Transverse colon (tissue), 4 donors: Measurements from ENCODE around the gene MYD88. TPM values are rescaled to one million over a fixed set of nuclear protein-coding genes. Genes with fewer than 3 reads are reported as not detected.

Experiments used
- DNase-seq: peaks from one replicate; pipeline ENCODE4 v3.0.0-alpha.2; 2019
- H3K27ac ChIP-seq, 4 donors: fragments of 200-600 bp; sonication (generic); 2 replicates each; pipeline ENCODE4 v1.5.1; 2016 to 2018; ENCODE audit warnings: inconsistent platforms in 4 of 4
- H3K27me3 ChIP-seq: fragments of 200-600 bp; sonication (generic); 2 replicates; pipeline ENCODE4 v1.5.1; 2017; ENCODE audit warnings: inconsistent platforms
- H3K36me3 ChIP-seq, 4 donors: fragments of 200-600 bp; sonication (generic); 2 replicates each; pipeline ENCODE4 v1.5.1; 2017 to 2019; ENCODE audit warnings: inconsistent platforms in 4 of 4
- H3K4me1 ChIP-seq, 4 donors: fragments of 200-600 bp; sonication (generic); 2 replicates each; pipeline ENCODE4 v1.5.1; 2017 to 2020; ENCODE audit warnings: inconsistent platforms in 4 of 4
- H3K4me3 ChIP-seq, 4 donors: fragments of 200-600 bp; sonication (generic); 1 replicate in 1 of 4; 2 replicates in 3 of 4; pipeline versions ENCODE4 v1.5.1 to v1.6.1; 2017 to 2019; ENCODE audit warnings: inconsistent platforms in 4 of 4
- H3K9me3 ChIP-seq, 2 donors: fragments of 200-600 bp; sonication (generic); 2 replicates each; pipeline ENCODE4 v1.5.1; 2017 to 2019; ENCODE audit warnings: inconsistent platforms in 2 of 2
- CTCF ChIP-seq, 5 experiments: fragments of 200-600 bp in 3 of 5; fragments of 450-650 bp in 2 of 5; sonication (generic) in 3 of 5; IDR thresholded peaks; 1 replicate in 2 of 5; 2 replicates in 3 of 5; pipeline ENCODE4 v1.5.1; 2016 to 2017; ENCODE audit warnings: antibody characterized with exemption in 5 of 5, inconsistent platforms in 3 of 5, mild to moderate bottlenecking in 2 of 5, moderate library complexity in 1 of 5
- EP300 ChIP-seq: sonication (generic); formaldehyde crosslinking; IDR thresholded peaks from one replicate; pipeline ENCODE4 v1.6.1; 2017; ENCODE audit warnings: antibody characterized with exemption, low read depth
- POLR2A ChIP-seq: fragments of 450-650 bp; IDR thresholded peaks from one replicate; pipeline ENCODE4 v1.6.1; 2016; ENCODE audit warnings: antibody characterized with exemption, mild to moderate bottlenecking, moderate library complexity
- POLR2AphosphoS5 ChIP-seq, 3 donors: sonication (generic); formaldehyde crosslinking; IDR thresholded peaks; one replicate each; pipeline ENCODE4 v1.6.1; 2016; ENCODE audit warnings: antibody characterized with exemption in 3 of 3
- WGBS, 2 donors: methylation state at CpG; one replicate each; pipeline ENCODE4 v1.1.5; 2018; ENCODE audit warnings: low coverage in 1 of 2; 5-methylcytosine and 5-hydroxymethylcytosine counted together
- in situ Hi-C, 4 donors: fragments of 200-750 bp; cut with MboI; loops; one replicate each; pipeline versions ENCODE4 v1.15.0 to v1.15.1; 2017; ENCODE audit warnings: low sequenced_read_pairs in 3 of 4, low pct_ligation_motif_present in 1 of 4, low pct_unique_long_range_greater_than_20kb in 1 of 4
- intact Hi-C: fragments of 100-400 bp; cut with DNase I; formaldehyde crosslinking; loops from one replicate; pipeline ENCODE4 v1.15.1; 2023; ENCODE audit warnings: low total_unique reads
- total RNA-seq, 4 donors: library from RNA; depleted of rRNA; stranded (reverse); fragments of >200 nt; gene quantifications; one replicate each; pipeline ENCODE4 v1.1.0, GENCODE V29; 2016

The MYD88 gene
- total RNA-seq, 4 donors from 2014 or later: 49.0 to 82.2 (median 76.5) TPM

- H3K9me3 ChIP-seq: peaks cover 0 to 9% of the 10 kb centered on the region in 2 donors
- peaks cover 0 to 9% (median 3%) of the 10 kb centered on the region in 4 donors for H3K36me3 ChIP-seq
- no peak overlapping the region for H3K27ac ChIP-seq
- TF ChIP-seq POLR2AphosphoS5 (IDR thresholded peaks at IDR 0.05) (no peak), EP300 (no peak), POLR2A (no peak), CTCF (IDR thresholded peaks at IDR 0.05) (no peak)
- peaks cover 9 to 15% (median 11%) of the 10 kb centered on the region in 4 donors for H3K4me1 ChIP-seq
- in situ Hi-C loops: loop anchor here in 2 of 4 donors (25.0 kb wide), 2 partner anchors 319 to 344 kb away; partner anchors contain the start of genes ACVR2B (in 1 of the 2) and EXOG (in 1 of the 2)
- WGBS, 2 donors: 80 to 84% methylated on average over 1 to 3 of the region's 3 CpGs
- H3K4me3 ChIP-seq: no peak overlapping the region
- no peaks in the 10 kb centered on the region for H3K27me3 ChIP-seq
- intact Hi-C loops: no loop called here
- no peak for DNase-seq
Observed at GRCh38 chr3:38143511-38143910, 5.0 kb downstream of the MYD88 start.

DNA sequence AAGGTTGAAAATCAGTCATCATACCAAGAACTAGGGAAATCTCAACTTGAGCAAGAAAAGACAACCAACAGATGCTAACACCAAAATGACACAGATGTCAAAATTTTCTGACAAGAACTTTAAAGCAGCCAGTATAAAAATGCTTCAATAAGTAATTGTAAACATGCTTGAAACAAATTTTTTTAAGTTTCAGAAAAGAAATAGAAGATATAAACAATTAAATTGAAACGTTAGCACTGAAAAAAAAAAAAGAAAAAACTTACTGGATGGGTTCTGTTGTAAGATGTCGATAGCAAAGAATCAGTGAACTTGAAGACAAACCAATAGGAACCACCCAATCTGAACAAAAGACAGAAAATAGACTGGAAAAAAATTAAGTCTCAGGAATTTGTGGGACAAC lies 8.0 kb downstream of the MYD88 start:
- intact Hi-C loops: no loop called here
- Histone ChIP-seq H3K4me1 (no peaks in the 10 kb centered on the region), H3K4me3 (no peak overlapping the region), H3K9me3 (peaks cover 0 to 9% of the 10 kb centered on the region in 2 donors), H3K36me3 (peaks cover 0 to 6% (median 3%) of the 10 kb centered on the region in 4 donors), H3K27me3 (no peaks in the 10 kb centered on the region), H3K27ac (no peak overlapping the region)
- in situ Hi-C loops: loop anchor here in 2 of 4 donors (25.0 kb wide), 2 partner anchors 316 to 341 kb away; partner anchors contain the start of genes ACVR2B (in 1 of the 2) and EXOG (in 1 of the 2)
- DNase-seq: no peak
- 91 to 93% methylated on average over 2 of the region's 2 CpGs for WGBS, 2 donors
- TF ChIP-seq POLR2AphosphoS5 (IDR thresholded peaks at IDR 0.05): no peak
- no peak for TF ChIP-seq POLR2A
- no peak for TF ChIP-seq CTCF (IDR thresholded peaks at IDR 0.05)
- no peak for TF ChIP-seq EP300

DNA sequence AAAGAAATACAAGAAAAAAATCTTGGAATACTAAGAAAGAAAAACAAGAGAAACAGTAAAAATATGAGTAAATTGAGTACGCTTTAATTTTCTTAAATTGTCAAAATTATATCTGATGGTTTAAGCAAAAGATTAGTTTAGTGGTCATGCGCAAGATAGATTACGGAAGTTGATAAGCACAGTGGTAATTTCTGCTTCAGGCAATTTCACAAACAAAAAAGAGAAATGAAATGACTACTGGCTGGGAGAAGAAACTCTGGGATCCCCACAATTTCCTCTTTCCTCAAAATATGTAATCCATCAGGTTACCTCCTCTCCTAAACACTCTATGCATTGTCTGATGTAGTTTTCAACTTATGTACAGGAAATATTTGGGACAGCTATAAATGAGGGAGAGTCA lies 9.0 kb downstream of the MYD88 start:
- Histone ChIP-seq H3K9me3 (peaks cover 0 to 9% of the 10 kb centered on the region in 2 donors), H3K27me3 (no peaks in the 10 kb centered on the region), H3K4me1 (no peaks in the 10 kb centered on the region), H3K36me3 (no peaks in the 10 kb centered on the region), H3K4me3 (no peak overlapping the region), H3K27ac (peak overlapping the region in 2 of 4 donors; percentile 14 to 29)
- intact Hi-C loops (no loop called here), in situ Hi-C loops (loop anchor here in 2 of 4 donors (25.0 kb wide), 2 partner anchors 315 to 340 kb away; partner anchors contain the start of genes ACVR2B (in 1 of the 2) and EXOG (in 1 of the 2))
- DNase-seq: no peak
- TF ChIP-seq POLR2A (no peak), CTCF (IDR thresholded peaks at IDR 0.05) (no peak), EP300 (no peak), POLR2AphosphoS5 (IDR thresholded peaks at IDR 0.05) (no peak)
- 90 to 92% methylated on average over 3 of the region's 3 CpGs for WGBS, 2 donors

- no peak overlapping the region for H3K4me3 ChIP-seq
- TF ChIP-seq POLR2AphosphoS5 (IDR thresholded peaks at IDR 0.05) (no peak), POLR2A (no peak), CTCF (IDR thresholded peaks at IDR 0.05) (no peak)
- no peaks in the 10 kb centered on the region for H3K27me3 ChIP-seq
- DNase-seq: no peak
- H3K36me3 ChIP-seq: no peaks in the 10 kb centered on the region
- peaks cover 0 to 9% of the 10 kb centered on the region in 2 donors for H3K9me3 ChIP-seq
- H3K4me1 ChIP-seq: no peaks in the 10 kb centered on the region
- intact Hi-C loops (no loop called here), in situ Hi-C loops (loop anchor here in 2 of 4 donors (25.0 kb wide), 2 partner anchors 314 to 339 kb away; partner anchors contain the start of genes ACVR2B (in 1 of the 2) and EXOG (in 1 of the 2))
- WGBS, 2 donors: 60 to 69% methylated on average over 3 to 5 of the region's 5 CpGs
- H3K27ac ChIP-seq: peak overlapping the region in 2 of 4 donors; percentile 14 to 29
Observed at GRCh38 chr3:38148311-38148882, 9.9 kb downstream of the MYD88 start.
